ENCODE data around the gene PHLPP1. TPM values are rescaled to one million over a fixed set of nuclear protein-coding genes. Genes with fewer than 3 reads are reported as not detected.

Gene PHLPP1
- total and polyA plus RNA-seq, 2 experiments from 2014 or later, result 15.7 to 73.6 TPM

DNA sequence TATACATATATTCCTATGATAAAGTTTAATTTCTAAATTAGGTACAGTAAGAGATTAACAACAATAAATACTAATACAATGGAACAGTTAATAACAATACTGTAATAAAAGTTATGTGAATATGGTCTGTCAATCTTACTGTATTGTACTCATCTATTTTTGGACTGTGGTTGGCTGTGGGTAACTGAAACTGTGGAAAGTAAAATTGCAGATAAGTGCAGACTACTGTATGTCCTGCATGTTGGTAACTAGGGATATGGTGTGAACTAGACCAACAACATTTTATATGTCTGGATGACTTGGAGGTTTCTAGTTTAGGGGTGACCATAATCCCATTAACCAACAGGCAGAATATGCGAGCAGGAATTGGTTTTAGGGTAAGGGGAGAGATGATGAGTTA is 23.3 kb downstream of the PHLPP1 start:
- ATAC-seq, result no peak
- Histone ChIP-seq H3K79me2 (replicated peaks; ENCODE audit: insufficient read depth) (peaks cover 100% of the 10 kb centered on the region), H3K27me3 (ENCODE audit: insufficient read depth) (no peaks in the 10 kb centered on the region), H3K4me1 (ENCODE audit: insufficient read depth) (peaks cover 82% of the 10 kb centered on the region), H3K9me2 (ENCODE audit: insufficient read depth) (no peaks in the 10 kb centered on the region), H4K20me1 (replicated peaks; ENCODE audit: insufficient read depth) (peaks cover 32% of the 10 kb centered on the region), H3K4me3 (no peak overlapping the region), H3F3A (replicated peaks; ENCODE audit: low read depth) (no peaks in the 10 kb centered on the region), H3K27ac (ENCODE audit: low read depth) (peak overlapping the region; percentile 32; the same call in 1 of the 2 replicates), H3K36me3 (ENCODE audit: insufficient read depth) (no peaks in the 10 kb centered on the region), H3K4me2 (0 out of 2 replicates have a peak overlapping the region, but pooled peaks have one; percentile 16), H2AFZ (no peak overlapping the region)
- Mint-ChIP-seq H3K4me3 (no peak overlapping the region), H3K36me3 (ENCODE audit: low read depth) (peaks cover 14% of the 10 kb centered on the region), H3K27ac (no peak overlapping the region; the same call in 1 of the 2 replicates), H3K27me3 (ENCODE audit: insufficient read depth, low read depth, poor library complexity) (peaks cover 5% of the 10 kb centered on the region), H3K4me1 (peaks cover 82% of the 10 kb centered on the region), H3K9me3 (no peaks in the 10 kb centered on the region)
- TF ChIP-seq, protein P1, sequence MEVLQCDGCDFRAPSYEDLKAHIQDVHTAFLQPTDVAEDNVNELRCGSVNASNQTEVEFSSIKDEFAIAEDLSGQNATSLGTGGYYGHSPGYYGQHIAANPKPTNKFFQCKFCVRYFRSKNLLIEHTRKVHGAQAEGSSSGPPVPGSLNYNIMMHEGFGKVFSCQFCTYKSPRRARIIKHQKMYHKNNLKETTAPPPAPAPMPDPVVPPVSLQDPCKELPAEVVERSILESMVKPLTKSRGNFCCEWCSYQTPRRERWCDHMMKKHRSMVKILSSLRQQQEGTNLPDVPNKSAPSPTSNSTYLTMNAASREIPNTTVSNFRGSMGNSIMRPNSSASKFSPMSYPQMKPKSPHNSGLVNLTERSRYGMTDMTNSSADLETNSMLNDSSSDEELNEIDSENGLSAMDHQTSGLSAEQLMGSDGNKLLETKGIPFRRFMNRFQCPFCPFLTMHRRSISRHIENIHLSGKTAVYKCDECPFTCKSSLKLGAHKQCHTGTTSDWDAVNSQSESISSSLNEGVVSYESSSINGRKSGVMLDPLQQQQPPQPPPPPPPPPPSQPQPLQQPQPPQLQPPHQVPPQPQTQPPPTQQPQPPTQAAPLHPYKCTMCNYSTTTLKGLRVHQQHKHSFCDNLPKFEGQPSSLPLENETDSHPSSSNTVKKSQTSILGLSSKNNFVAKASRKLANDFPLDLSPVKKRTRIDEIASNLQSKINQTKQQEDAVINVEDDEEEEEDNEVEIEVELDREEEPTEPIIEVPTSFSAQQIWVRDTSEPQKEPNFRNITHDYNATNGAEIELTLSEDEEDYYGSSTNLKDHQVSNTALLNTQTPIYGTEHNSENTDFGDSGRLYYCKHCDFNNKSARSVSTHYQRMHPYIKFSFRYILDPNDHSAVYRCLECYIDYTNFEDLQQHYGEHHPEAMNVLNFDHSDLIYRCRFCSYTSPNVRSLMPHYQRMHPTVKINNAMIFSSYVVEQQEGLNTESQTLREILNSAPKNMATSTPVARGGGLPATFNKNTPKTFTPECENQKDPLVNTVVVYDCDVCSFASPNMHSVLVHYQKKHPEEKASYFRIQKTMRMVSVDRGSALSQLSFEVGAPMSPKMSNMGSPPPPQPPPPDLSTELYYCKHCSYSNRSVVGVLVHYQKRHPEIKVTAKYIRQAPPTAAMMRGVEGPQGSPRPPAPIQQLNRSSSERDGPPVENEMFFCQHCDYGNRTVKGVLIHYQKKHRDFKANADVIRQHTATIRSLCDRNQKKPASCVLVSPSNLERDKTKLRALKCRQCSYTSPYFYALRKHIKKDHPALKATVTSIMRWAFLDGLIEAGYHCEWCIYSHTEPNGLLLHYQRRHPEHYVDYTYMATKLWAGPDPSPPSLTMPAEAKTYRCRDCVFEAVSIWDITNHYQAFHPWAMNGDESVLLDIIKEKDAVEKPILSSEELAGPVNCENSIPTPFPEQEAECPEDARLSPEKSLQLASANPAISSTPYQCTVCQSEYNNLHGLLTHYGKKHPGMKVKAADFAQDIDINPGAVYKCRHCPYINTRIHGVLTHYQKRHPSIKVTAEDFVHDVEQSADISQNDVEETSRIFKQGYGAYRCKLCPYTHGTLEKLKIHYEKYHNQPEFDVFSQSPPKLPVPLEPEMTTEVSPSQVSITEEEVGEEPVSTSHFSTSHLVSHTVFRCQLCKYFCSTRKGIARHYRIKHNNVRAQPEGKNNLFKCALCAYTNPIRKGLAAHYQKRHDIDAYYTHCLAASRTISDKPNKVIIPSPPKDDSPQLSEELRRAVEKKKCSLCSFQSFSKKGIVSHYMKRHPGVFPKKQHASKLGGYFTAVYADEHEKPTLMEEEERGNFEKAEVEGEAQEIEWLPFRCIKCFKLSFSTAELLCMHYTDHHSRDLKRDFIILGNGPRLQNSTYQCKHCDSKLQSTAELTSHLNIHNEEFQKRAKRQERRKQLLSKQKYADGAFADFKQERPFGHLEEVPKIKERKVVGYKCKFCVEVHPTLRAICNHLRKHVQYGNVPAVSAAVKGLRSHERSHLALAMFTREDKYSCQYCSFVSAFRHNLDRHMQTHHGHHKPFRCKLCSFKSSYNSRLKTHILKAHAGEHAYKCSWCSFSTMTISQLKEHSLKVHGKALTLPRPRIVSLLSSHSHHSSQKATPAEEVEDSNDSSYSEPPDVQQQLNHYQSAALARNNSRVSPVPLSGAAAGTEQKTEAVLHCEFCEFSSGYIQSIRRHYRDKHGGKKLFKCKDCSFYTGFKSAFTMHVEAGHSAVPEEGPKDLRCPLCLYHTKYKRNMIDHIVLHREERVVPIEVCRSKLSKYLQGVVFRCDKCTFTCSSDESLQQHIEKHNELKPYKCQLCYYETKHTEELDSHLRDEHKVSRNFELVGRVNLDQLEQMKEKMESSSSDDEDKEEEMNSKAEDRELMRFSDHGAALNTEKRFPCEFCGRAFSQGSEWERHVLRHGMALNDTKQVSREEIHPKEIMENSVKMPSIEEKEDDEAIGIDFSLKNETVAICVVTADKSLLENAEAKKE (CRISPR knock-in tag; IDR thresholded peaks at IDR 0.05), result no peak
- no peak for TF ChIP-seq JUNB (IDR thresholded peaks at IDR 0.05; ENCODE audit: unreplicated experiment)
- TF ChIP-seq POLR2AphosphoS5 (IDR thresholded peaks at IDR 0.05; ENCODE audit: low read depth), result no peak
- TF ChIP-seq ZNF331 (CRISPR knock-in tag; IDR thresholded peaks at IDR 0.05; ENCODE audit: low read depth), result no peak
- no peak for TF ChIP-seq CREB1 (CRISPR knock-in tag; IDR thresholded peaks at IDR 0.05; ENCODE audit: low read depth)
- no peak for TF ChIP-seq EZH2 (IDR thresholded peaks at IDR 0.05; ENCODE audit: low read depth, unreplicated experiment)
- TF ChIP-seq EZH2phosphoT487 (IDR thresholded peaks at IDR 0.05; ENCODE audit: unreplicated experiment), result no peak
- TF ChIP-seq, protein P2, sequence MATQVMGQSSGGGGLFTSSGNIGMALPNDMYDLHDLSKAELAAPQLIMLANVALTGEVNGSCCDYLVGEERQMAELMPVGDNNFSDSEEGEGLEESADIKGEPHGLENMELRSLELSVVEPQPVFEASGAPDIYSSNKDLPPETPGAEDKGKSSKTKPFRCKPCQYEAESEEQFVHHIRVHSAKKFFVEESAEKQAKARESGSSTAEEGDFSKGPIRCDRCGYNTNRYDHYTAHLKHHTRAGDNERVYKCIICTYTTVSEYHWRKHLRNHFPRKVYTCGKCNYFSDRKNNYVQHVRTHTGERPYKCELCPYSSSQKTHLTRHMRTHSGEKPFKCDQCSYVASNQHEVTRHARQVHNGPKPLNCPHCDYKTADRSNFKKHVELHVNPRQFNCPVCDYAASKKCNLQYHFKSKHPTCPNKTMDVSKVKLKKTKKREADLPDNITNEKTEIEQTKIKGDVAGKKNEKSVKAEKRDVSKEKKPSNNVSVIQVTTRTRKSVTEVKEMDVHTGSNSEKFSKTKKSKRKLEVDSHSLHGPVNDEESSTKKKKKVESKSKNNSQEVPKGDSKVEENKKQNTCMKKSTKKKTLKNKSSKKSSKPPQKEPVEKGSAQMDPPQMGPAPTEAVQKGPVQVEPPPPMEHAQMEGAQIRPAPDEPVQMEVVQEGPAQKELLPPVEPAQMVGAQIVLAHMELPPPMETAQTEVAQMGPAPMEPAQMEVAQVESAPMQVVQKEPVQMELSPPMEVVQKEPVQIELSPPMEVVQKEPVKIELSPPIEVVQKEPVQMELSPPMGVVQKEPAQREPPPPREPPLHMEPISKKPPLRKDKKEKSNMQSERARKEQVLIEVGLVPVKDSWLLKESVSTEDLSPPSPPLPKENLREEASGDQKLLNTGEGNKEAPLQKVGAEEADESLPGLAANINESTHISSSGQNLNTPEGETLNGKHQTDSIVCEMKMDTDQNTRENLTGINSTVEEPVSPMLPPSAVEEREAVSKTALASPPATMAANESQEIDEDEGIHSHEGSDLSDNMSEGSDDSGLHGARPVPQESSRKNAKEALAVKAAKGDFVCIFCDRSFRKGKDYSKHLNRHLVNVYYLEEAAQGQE (IDR thresholded peaks at IDR 0.05; ENCODE audit: unreplicated experiment), result no peak
- TF ChIP-seq, protein P3, sequence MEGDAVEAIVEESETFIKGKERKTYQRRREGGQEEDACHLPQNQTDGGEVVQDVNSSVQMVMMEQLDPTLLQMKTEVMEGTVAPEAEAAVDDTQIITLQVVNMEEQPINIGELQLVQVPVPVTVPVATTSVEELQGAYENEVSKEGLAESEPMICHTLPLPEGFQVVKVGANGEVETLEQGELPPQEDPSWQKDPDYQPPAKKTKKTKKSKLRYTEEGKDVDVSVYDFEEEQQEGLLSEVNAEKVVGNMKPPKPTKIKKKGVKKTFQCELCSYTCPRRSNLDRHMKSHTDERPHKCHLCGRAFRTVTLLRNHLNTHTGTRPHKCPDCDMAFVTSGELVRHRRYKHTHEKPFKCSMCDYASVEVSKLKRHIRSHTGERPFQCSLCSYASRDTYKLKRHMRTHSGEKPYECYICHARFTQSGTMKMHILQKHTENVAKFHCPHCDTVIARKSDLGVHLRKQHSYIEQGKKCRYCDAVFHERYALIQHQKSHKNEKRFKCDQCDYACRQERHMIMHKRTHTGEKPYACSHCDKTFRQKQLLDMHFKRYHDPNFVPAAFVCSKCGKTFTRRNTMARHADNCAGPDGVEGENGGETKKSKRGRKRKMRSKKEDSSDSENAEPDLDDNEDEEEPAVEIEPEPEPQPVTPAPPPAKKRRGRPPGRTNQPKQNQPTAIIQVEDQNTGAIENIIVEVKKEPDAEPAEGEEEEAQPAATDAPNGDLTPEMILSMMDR (conservative IDR thresholded peaks at IDR 0.05; ENCODE audit: low read depth in 2 of 2), result no peak
- TF ChIP-seq ZNF114 (CRISPR knock-in tag; IDR thresholded peaks at IDR 0.05), result no peak
- TF ChIP-seq, protein P4, sequence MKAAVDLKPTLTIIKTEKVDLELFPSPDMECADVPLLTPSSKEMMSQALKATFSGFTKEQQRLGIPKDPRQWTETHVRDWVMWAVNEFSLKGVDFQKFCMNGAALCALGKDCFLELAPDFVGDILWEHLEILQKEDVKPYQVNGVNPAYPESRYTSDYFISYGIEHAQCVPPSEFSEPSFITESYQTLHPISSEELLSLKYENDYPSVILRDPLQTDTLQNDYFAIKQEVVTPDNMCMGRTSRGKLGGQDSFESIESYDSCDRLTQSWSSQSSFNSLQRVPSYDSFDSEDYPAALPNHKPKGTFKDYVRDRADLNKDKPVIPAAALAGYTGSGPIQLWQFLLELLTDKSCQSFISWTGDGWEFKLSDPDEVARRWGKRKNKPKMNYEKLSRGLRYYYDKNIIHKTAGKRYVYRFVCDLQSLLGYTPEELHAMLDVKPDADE (IDR thresholded peaks at IDR 0.05), result no peak
- TF ChIP-seq NANOG (IDR thresholded peaks at IDR 0.05; ENCODE audit: borderline replicate concordance), result no peak
- no peak for TF ChIP-seq STAT1 (IDR thresholded peaks at IDR 0.05; ENCODE audit: unreplicated experiment)
- DNase-seq (ENCODE audit: low spot score), result no peak
